ENCODE data around the gene P2RX1. TPM values are rescaled to one million over a fixed set of nuclear protein-coding genes. Genes with fewer than 3 reads are reported as not detected.
A peak's percentile ranks its signal among the peaks of the same experiment; 100 is the strongest.

The P2RX1 gene
- total RNA-seq, 4 donors from 2014 or later, result 1.2 to 18.8 (median 9.9) TPM

DNA sequence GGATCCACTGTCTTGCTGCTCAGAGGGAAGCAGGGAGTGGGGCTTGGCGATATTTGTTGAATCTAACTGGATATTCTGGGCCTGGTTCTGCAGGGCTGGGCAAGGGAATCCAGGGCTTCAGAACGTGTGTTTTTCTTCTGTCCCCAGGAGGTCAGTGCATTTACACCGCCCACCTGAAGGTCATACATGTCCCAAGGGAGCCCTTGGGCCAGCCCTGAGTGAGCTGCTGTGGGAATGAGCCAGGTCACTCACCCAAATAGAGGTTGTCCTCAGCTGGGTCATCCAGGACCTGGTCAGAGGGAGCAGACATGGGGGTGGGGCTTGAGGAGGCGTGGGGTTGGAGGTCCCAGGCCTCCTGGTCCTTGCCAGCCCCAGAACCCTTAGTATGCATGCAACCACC is 34.0 kb downstream of the P2RX1 start:
- Histone ChIP-seq H3K36me3 (no peaks in the 10 kb centered on the region), H3K9me3 (no peaks in the 10 kb centered on the region), H3K4me1 (peaks cover 0 to 4% of the 10 kb centered on the region in 2 donors), H3K4me3 (no peak overlapping the region), H3K27me3 (no peaks in the 10 kb centered on the region), H3K27ac (no peak overlapping the region)
- no peak for DNase-seq
- intact Hi-C loops (cut with DNase I; ENCODE audit: low total_unique reads), result no loop called here
- TF ChIP-seq POLR2A (IDR thresholded peaks at IDR 0.05), result no peak
- no peak for TF ChIP-seq CTCF (IDR thresholded peaks at IDR 0.05)

- no peak for DNase-seq
- no peak overlapping the region for H3K27ac ChIP-seq
- no peaks in the 10 kb centered on the region for H3K36me3 ChIP-seq
- H3K4me3 ChIP-seq, result no peak overlapping the region
- no peaks in the 10 kb centered on the region for H3K9me3 ChIP-seq
- no peaks in the 10 kb centered on the region for H3K27me3 ChIP-seq
- intact Hi-C loops (cut with DNase I; ENCODE audit: low total_unique reads), result no loop called here
- TF ChIP-seq CTCF (IDR thresholded peaks at IDR 0.05) (no peak), POLR2A (IDR thresholded peaks at IDR 0.05) (no peak)
- H3K4me1 ChIP-seq, result no peaks in the 10 kb centered on the region
Measured at GRCh38 chr17:3880983-3881382, 35.3 kb downstream of the P2RX1 start.

GRCh38 chr17:3879591-3880417 is 36.5 kb downstream of the P2RX1 start:
- H3K27me3 ChIP-seq, result no peaks in the 10 kb centered on the region
- no peak for DNase-seq
- intact Hi-C loops (cut with DNase I; ENCODE audit: low total_unique reads), result no loop called here
- H3K4me1 ChIP-seq, result no peaks in the 10 kb centered on the region
- no peak overlapping the region for H3K4me3 ChIP-seq
- H3K27ac ChIP-seq, result peak overlapping the region in 1 of 2 donors; percentile 15
- no peak for TF ChIP-seq CTCF (IDR thresholded peaks at IDR 0.05)
- TF ChIP-seq POLR2A (IDR thresholded peaks at IDR 0.05), result no peak
- no peaks in the 10 kb centered on the region for H3K9me3 ChIP-seq
- H3K36me3 ChIP-seq, result no peaks in the 10 kb centered on the region

DNA sequence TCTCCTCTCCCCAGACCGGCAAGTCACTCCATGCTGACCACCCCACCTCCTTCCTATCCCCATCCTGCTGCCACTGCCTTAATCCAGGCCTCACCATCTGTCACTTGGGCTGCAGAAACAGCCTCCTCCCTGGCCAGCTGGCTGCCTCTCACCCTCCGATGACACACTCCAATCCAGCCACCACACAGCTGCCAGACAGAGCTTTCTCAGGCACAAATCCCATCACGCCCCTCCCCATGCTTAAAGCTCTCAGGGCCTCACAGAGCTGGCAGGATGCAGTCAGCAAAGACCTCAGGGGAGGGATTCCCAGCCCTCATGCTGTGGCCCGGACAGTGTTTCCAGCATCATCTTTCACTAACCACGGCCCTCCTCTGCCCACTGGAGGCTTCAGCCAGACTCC is 37.1 kb downstream of the P2RX1 start:
- H3K9me3 ChIP-seq, result no peaks in the 10 kb centered on the region
- intact Hi-C loops (cut with DNase I; ENCODE audit: low total_unique reads), result no loop called here
- H3K36me3 ChIP-seq, result no peaks in the 10 kb centered on the region
- H3K27me3 ChIP-seq, result no peaks in the 10 kb centered on the region
- no peak for DNase-seq
- no peak overlapping the region for H3K4me3 ChIP-seq
- TF ChIP-seq POLR2A (IDR thresholded peaks at IDR 0.05) (no peak), CTCF (IDR thresholded peaks at IDR 0.05) (no peak)
- H3K4me1 ChIP-seq, result no peaks in the 10 kb centered on the region
- peak overlapping the region in 1 of 2 donors; percentile 15 for H3K27ac ChIP-seq

DNA sequence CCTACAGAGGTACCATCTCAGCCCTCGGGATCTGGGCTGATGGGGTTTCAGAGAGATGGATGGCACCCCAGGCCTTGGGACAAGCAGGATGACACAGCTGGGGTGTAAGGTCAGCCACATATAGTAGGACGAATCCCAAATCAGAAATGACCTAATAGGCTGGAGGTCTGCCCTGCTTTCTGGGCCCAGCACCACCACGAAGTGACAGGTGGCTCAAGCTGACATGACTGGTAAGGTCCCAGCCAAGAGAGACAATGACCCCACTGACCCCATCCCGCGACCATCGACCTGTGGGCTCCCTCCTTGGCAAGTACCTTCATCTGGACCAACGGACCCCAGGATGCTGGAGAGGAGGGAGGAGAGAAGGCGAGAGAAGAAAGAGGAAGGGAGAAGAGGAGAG is 39.0 kb downstream of the P2RX1 start:
- Histone ChIP-seq H3K27ac (no peak overlapping the region), H3K4me1 (no peaks in the 10 kb centered on the region), H3K4me3 (no peak overlapping the region), H3K27me3 (no peaks in the 10 kb centered on the region), H3K9me3 (no peaks in the 10 kb centered on the region), H3K36me3 (no peaks in the 10 kb centered on the region)
- TF ChIP-seq CTCF (IDR thresholded peaks at IDR 0.05) (no peak), POLR2A (IDR thresholded peaks at IDR 0.05) (no peak)
- no peak for DNase-seq
- intact Hi-C loops (cut with DNase I; ENCODE audit: low total_unique reads), result no loop called here

Measured in uterus (tissue), 4 donors.